HEK293T (cell line): ENCODE measurements around the gene HEMK1.

ENCODE experiments used
- ELF4 ChIP-seq: fragments of 450-650 bp; IDR thresholded peaks from 2 replicates; pipeline ENCODE4 v1.6.1; 2017; ENCODE audit warnings: antibody characterized with exemption
- FOXA1 ChIP-seq: fragments of 450-650 bp; IDR thresholded peaks from 2 replicates; pipeline ENCODE4 v1.6.1; 2016; ENCODE audit warnings: mild to moderate bottlenecking
- HDGF ChIP-seq: fragments of 450-650 bp; IDR thresholded peaks from 2 replicates; pipeline ENCODE4 v1.6.1; 2017; ENCODE audit warnings: antibody characterized with exemption, borderline replicate concordance
- LEF1 ChIP-seq: fragments of 450-650 bp; IDR thresholded peaks from 2 replicates; pipeline ENCODE4 v1.6.1; 2017; ENCODE audit warnings: mild to moderate bottlenecking, borderline replicate concordance
- NFRKB ChIP-seq: fragments of 450-650 bp; IDR thresholded peaks from 2 replicates; pipeline ENCODE4 v1.6.1; 2016; ENCODE audit warnings: mild to moderate bottlenecking, moderate library complexity
- SP1 ChIP-seq: fragments of 450-650 bp; IDR thresholded peaks from 2 replicates; pipeline ENCODE4 v1.6.1; 2017

GRCh38 chr3:50524746-50525145 is 44.6 kb upstream of the HEMK1 start:
- TF ChIP-seq HDGF (no peak), SP1 (no peak), NFRKB (no peak), LEF1 (no peak), ELF4 (no peak), FOXA1 (no peak)
